Neutrophil (primary cell): ENCODE measurements around the gene RNF26.

Experiments used
- H3K27ac ChIP-seq: fragments of 200-600 bp; sonication (generic); 2 replicates; pipeline ENCODE4 v1.5.1; 2016; ENCODE audit warnings: mild to moderate bottlenecking, moderate library complexity
- H3K27me3 ChIP-seq: fragments of 200-600 bp; sonication (generic); 2 replicates; pipeline ENCODE4 v1.6.0; 2016; ENCODE audit warnings: mild to moderate bottlenecking
- H3K36me3 ChIP-seq: fragments of 200-600 bp; sonication (generic); 2 replicates; pipeline ENCODE4 v1.5.1; 2017
- H3K4me1 ChIP-seq, 2 experiments: fragments of 200-600 bp in 1 of 2; sonication (generic) in 1 of 2; 1 replicate in 1 of 2; 2 replicates in 1 of 2; pipeline versions ENCODE4 v1.5.1 to v1.6.1; 2013 to 2016; ENCODE audit warnings: low read depth in 1 of 2, low read length in 1 of 2, mild to moderate bottlenecking in 1 of 2, moderate library complexity in 1 of 2; ENCODE audit not compliant: control insufficient read depth in 1 of 2, insufficient read depth in 1 of 2
- H3K4me3 ChIP-seq, 2 experiments: fragments of 200-600 bp in 1 of 2; sonication (generic) in 1 of 2; 1 replicate in 1 of 2; 2 replicates in 1 of 2; pipeline ENCODE4 v1.5.1; 2013 to 2016; ENCODE audit warnings: low read depth in 1 of 2, low read length in 1 of 2, mild to moderate bottlenecking in 1 of 2, moderate library complexity in 1 of 2
- H3K9me3 ChIP-seq: fragments of 200-600 bp; sonication (generic); 2 replicates; pipeline ENCODE4 v1.5.1; 2016
- CTCF ChIP-seq: fragments of 200-600 bp; sonication (generic); IDR thresholded peaks from 2 replicates; pipeline ENCODE4 v1.5.1; 2016; ENCODE audit warnings: antibody characterized with exemption

RNF26 gene

GRCh38 chr11:119363851-119364590 is 29.7 kb downstream of the RNF26 start:
- peaks cover 95% of the 10 kb centered on the region for H3K27me3 ChIP-seq
- no peak for TF ChIP-seq CTCF
- no peaks in the 10 kb centered on the region for H3K9me3 ChIP-seq
- H3K4me1 ChIP-seq: peaks cover 7 to 14% of the 10 kb centered on the region in 2 experiments
- peak overlapping the region; percentile 31 to 38 for H3K4me3 ChIP-seq
- no peak overlapping the region for H3K27ac ChIP-seq
- H3K36me3 ChIP-seq: no peaks in the 10 kb centered on the region

GRCh38 chr11:119365071-119365591 is 30.8 kb downstream of the RNF26 start:
- no peak for TF ChIP-seq CTCF
- Histone ChIP-seq H3K36me3 (no peaks in the 10 kb centered on the region), H3K9me3 (no peaks in the 10 kb centered on the region), H3K4me3 (no peak overlapping the region), H3K27me3 (peaks cover 90% of the 10 kb centered on the region), H3K4me1 (peaks cover 7 to 14% of the 10 kb centered on the region in 2 experiments), H3K27ac (no peak overlapping the region)

GRCh38 chr11:119366690-119367620 is 32.6 kb downstream of the RNF26 start:
- no peaks in the 10 kb centered on the region for H3K9me3 ChIP-seq
- peaks cover 7 to 14% of the 10 kb centered on the region in 2 experiments for H3K4me1 ChIP-seq
- no peak overlapping the region for H3K27ac ChIP-seq
- no peak for TF ChIP-seq CTCF
- H3K4me3 ChIP-seq: no peak overlapping the region
- no peaks in the 10 kb centered on the region for H3K36me3 ChIP-seq
- H3K27me3 ChIP-seq: peaks cover 73% of the 10 kb centered on the region

- Histone ChIP-seq H3K36me3 (no peaks in the 10 kb centered on the region), H3K27me3 (peaks cover 65% of the 10 kb centered on the region), H3K9me3 (no peaks in the 10 kb centered on the region), H3K27ac (no peak overlapping the region), H3K4me1 (peaks cover 7 to 14% of the 10 kb centered on the region in 2 experiments), H3K4me3 (no peak overlapping the region)
- TF ChIP-seq CTCF: no peak
Measured at GRCh38 chr11:119367661-119368120, 33.4 kb downstream of the RNF26 start.

- Histone ChIP-seq H3K27ac (no peak overlapping the region), H3K4me3 (no peak overlapping the region), H3K9me3 (no peaks in the 10 kb centered on the region), H3K4me1 (peaks cover 3 to 9% of the 10 kb centered on the region in 2 experiments), H3K36me3 (no peaks in the 10 kb centered on the region), H3K27me3 (peaks cover 58% of the 10 kb centered on the region)
- TF ChIP-seq CTCF: no peak
Measured at GRCh38 chr11:119368121-119369034, 34.1 kb downstream of the RNF26 start.
